GDM1 (cell line): ENCODE results near the gene HHATL.

Experiments
- DNase-seq: peaks from one replicate; lab custom pipeline; 2025; lab: John Stamatoyannopoulos, UW

The HHATL gene, protein sequence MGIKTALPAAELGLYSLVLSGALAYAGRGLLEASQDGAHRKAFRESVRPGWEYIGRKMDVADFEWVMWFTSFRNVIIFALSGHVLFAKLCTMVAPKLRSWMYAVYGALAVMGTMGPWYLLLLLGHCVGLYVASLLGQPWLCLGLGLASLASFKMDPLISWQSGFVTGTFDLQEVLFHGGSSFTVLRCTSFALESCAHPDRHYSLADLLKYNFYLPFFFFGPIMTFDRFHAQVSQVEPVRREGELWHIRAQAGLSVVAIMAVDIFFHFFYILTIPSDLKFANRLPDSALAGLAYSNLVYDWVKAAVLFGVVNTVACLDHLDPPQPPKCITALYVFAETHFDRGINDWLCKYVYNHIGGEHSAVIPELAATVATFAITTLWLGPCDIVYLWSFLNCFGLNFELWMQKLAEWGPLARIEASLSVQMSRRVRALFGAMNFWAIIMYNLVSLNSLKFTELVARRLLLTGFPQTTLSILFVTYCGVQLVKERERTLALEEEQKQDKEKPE

GRCh38 chr3:42702066-42702951 is at the start of gene HHATL:
Gene HHATL, minus strand, starts transcription at chr3:42702798. Its CDS starts 1,972 bp downstream, at chr3:42700826.
- DNase-seq: no peak

DNA sequence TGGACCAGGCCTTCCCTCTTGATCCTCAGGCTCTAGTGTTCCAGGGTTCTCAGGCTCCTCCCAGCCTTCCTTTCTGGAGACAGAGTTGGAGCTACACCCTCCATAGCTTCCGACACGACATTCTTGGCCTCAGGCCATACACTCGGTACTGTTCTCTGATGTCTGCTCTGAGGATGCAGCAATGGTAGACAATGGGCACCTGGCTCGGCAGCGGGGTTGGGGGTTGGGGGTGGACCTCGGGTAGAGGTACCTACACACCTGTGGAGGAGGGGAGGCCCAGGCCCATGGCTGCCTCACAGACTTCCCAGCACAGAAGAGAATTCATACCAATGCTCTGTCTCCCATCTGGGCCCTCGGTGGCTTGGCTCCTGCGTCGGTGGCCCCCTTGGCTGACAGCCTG is 49.0 kb upstream of the HHATL start:
- no peak for DNase-seq

DNA sequence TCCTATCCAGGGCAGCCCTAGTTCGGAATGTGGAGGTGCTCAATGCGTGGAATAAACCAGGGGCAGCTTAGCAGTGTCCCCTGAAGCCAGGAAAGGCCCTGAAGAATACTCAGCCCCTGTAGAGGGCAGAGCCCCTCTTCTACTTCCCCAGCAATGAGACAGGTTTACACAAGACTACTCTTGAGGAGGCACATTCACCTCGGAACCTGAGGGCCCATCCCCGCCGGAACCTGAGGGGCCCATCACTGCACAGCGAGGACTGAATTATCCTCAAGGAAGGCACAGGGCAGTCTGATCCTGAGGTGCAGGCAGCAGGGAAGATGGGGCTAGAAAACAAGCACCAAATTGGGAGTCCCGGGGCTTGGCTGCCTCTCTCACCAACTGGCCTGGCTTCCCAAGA is 48.2 kb upstream of the HHATL start:
- DNase-seq: no peak

- DNase-seq: peak; percentile 25
Measured at GRCh38 chr3:42749753-42750231, 47.2 kb upstream of the HHATL start.

DNA sequence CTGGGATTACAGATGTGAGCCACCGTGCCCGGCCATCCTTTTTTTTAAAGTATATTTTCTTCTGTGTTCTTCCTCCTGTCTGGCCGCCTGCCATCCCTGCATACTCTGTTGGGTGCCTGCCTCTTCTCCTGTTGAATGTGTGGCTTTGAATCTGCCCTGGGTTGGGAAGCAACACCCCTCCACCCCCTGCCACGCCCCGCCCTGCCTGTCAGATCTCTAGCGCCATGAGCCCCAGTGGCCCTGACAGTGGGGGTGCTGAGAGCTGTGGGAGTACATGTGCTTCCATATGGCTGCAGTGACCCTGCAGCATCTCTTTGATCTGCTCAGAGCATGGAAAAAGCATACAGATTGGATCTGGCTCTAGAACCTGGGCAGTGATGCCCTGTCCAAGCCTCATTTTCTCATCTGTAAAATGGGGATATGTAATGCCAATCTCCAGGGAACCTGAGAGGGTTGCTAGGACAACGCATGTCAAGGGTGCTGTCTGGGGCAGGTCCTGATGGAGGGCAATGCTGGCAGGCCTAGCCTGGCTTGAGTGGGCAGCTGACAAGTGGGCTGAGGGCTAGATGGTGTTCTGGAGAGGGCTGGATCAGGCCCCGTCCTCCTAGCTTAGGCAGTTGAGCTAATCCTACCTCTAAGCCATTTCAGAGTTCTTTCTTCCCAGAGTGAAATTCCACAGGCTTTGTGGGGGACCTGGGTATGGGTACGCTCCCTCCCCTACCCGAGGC is 46.6 kb upstream of the HHATL start:
- DNase-seq: no peak

GRCh38 chr3:42747581-42747980 is 45.0 kb upstream of the HHATL start:
- no peak for DNase-seq

DNA sequence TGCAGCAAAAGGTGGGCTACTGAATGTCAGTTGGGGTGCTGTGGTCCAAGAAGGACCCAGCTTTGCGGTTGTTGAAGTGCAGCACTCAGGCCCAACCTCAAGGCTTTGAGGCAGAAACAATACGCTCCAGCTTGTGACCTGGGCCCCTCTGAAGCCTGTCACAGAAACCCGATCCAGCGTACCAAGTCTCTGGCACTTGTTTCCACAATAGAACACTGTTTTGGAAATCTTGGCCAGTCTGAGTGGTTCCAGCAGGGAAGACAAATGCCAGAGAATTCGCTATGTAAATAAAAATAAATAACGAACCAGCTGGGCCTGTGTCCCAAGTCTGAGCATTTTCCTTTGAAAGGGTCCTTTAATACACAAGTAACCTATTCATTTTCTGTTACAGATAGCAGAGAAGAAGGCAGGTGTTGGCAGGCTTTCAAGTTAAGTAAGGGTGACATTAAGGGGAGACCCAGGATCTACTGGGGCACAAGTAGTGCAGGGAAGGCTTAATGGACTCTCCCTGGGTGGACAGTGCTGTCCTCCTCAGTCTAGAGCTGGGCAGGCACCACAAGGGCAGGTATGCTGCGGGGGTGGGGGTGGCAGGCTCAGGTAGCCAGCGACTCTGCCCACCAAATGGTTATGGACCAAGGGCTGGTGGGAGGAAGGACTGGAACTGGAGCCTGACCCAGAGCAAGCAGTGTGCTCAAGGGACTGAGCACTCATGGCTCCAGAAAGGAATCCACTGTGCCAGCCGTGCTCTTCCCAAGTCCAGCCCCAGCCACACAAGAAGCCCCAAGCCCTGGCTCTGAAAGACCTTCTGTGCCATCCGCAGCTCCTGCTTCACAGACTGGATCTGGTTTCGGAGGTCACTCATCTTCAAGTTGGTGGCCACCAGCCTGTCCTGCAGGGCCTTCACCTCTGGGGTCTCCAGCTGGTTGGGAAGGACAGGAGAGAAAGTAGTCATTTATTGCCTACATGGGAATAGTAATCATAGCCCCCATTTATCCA is 44.2 kb upstream of the HHATL start:
- no peak for DNase-seq

DNA sequence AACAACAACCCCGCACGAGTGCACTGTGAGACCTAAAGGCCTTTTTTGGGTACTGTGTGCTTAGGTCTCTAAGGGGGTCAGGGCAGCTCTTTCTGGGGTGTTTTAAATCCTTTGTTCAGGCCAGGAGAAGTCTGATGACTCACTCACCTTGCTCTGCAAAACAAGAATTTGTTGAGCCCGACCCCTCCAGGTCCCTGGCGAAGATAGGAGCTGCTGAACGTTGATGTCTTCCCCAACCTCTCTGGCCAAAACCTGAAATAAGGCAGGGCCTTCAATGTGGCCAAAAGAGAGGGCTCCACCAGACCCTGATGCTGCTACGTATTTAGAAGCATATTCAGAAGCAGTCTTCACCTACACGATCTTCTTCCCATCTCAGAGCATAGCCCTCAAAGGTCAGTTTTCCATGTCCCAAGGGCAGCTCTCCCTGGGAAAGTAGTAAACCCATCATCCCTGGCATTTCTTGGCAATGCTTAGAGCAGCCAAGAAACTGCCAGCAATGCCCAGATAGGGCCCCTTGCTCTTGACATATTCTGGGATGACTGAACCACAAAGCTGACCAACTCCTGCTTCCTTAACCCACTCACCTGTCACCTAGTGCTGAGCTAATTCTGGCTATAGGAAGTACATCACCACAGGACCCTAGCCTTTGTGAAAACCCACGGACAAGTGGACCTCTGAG is 43.3 kb upstream of the HHATL start:
- DNase-seq: no peak

- DNase-seq: no peak
Measured at GRCh38 chr3:42745291-42745745, 42.7 kb upstream of the HHATL start.

- DNase-seq: no peak
Measured at GRCh38 chr3:42743204-42743995, 40.8 kb upstream of the HHATL start.

GRCh38 chr3:42742688-42743087 is 40.1 kb upstream of the HHATL start:
- DNase-seq: no peak

GRCh38 chr3:42742259-42742658 is 39.7 kb upstream of the HHATL start:
- no peak for DNase-seq

GRCh38 chr3:42741796-42742195 is 39.2 kb upstream of the HHATL start:
- DNase-seq: no peak

DNA sequence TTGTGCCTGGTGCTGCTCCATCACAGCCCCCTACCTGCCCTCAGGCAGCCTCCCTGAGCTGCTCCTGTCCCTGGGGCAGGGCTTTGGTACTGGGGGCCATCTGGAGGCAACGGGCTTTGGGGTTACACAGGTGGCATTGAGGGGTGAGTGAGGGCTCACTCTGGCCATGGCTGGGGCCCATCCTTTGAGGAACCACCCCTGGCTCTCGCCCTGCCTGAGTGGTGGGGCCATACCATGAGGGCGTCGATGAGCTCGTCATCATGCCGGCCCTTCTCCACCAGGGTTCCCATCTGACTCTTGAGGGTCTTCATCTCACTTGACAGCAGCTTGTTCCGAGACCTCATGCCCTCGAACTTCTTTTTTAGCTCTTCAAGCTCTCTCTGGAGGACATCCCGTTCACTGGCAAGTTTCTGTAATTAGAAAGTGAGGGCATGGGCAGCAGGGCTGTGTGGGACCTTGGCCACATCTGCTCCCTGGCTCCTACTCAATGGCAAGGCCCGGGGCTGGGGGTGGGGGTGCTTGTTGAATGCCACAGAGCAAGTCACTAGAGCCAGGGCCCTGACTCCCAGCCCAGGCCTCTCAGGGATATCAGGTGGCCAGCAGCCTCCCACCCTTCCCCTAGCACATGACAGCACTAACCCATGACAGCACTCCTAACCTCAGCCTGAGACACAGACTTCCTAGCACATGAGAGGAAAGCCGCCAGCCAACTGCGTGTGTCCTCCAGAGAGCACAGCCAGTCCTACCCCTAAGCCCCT is 37.0 kb upstream of the HHATL start:
- no peak for DNase-seq

DNA sequence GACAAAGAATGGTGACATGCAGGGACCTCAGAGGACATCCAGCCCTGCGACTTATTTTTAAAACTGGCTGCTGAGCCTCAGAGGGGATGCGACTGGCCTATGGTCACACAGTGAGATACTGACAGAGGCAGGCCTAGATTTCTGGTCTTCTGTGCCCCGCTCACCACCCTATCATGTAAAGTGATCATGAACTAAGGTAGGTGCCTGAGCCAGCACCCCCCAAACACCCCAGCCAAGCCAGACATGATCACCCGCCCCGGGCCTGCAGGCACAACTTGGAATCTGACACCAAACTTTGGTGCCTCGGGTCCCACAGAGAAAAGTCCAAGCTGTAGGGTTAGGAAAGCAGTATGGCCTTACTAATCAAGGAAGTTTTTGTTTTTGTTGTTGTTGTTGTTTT is 33.9 kb upstream of the HHATL start:
- DNase-seq: no peak

DNA sequence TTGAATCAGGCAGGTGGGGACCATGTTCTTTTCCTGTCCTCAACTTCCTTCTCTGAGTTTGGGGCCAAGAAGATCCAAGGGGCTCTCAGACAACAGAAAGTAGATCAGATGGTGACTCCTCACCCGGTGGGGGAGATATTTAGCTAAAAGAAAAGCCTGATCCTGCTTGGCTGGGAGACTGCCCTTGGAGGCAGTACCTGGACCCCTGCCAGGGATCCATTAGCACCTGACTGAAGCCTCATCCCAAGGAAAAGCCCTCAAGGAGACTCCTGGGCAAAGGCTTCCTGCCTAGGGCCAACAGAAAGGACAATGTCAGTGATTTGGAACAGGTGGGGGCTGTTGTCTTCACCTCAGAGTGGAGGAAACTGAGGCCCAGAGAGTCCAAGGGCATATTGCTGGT is 33.5 kb upstream of the HHATL start:
- DNase-seq: no peak

GRCh38 chr3:42735615-42736014 is 33.0 kb upstream of the HHATL start:
- DNase-seq: no peak

DNA sequence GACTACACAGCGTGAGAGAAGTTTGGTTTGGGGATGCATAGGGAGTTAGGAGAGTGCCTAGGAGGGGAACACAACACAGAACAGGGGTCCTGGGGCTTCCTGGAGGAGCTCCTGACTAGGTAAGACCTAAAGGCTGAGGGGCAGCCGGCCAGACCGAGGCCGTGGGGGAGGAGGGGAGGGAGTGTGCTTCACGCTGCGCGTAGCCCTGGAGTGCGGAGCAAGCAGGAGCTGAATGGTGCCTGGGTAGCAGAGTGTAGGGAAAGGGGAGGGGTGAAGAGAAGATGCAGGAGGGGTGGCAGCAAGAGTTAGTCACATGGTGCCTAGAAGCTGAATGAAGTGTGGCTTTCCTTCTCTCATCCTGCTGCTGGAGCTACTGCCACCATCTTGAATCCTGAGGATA is 32.4 kb upstream of the HHATL start:
- DNase-seq: no peak
